Measurements from ENCODE around the gene GALNS.
"Not testable (repeated sequence)": the region's sequence is repeated elsewhere in the genome, so short reads cannot be mapped to it uniquely, and the experiment has no call there.

GALNS gene

GRCh38 chr16:88828711-88829110, 28.0 kb downstream of the GALNS start:
- no peak for DNase-seq
- in situ Hi-C loops (cut with HindIII; ENCODE audit: low pct_ligation_motif_present, low pct_unique_long_range_greater_than_20kb, low sequenced_read_pairs) = no loop called here

GRCh38 chr16:88827727-88828126, 29.0 kb downstream of the GALNS start:
- no peak for DNase-seq
- in situ Hi-C loops (cut with HindIII; ENCODE audit: low pct_ligation_motif_present, low pct_unique_long_range_greater_than_20kb, low sequenced_read_pairs) = no loop called here

DNA sequence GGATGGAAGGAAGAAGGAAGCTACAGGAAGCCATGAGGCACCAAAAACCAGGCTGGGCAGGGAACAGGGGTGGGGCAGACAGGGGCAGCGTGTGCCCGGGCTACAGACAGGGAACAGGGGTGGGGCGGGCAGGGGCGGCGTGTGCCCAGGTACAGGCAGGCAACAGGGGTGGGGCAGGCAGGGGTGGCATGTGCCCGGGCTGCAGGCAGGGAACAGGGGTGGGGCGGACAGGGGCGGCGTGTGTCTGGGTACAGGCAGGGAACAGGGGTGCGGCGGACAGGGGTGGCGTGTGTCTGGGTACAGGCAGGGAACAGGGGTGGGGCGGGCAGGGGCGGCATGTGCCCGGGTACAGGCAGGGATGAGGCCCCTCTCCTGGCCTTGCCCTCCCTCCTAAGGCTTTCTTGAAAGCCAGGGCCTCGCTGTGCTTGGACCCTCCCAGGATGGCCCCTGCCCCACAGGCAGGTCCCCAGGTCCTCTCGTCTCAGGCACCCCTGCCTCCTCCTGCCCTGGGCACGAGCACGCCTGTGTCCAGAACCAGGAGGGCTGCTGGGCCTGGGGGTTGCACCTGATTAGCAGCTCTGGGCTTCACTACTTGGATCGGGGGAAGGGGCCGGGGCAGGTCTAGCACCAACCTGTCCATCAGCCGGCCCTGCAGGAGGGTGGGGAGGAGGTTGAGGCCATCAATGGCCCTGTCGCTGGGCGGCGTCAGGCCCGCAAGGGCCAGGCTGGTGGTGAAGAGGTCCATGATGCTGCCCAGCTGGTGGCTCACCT, 30.5 kb downstream of the GALNS start:
- DNase-seq = no peak
- in situ Hi-C loops (cut with HindIII; ENCODE audit: low pct_ligation_motif_present, low pct_unique_long_range_greater_than_20kb, low sequenced_read_pairs) = no loop called here

- in situ Hi-C loops (cut with HindIII; ENCODE audit: low pct_ligation_motif_present, low pct_unique_long_range_greater_than_20kb, low sequenced_read_pairs) = no loop called here
- no peak for DNase-seq
Observed at GRCh38 chr16:88825146-88825545, 31.6 kb downstream of the GALNS start.

- in situ Hi-C loops (cut with HindIII; ENCODE audit: low pct_ligation_motif_present, low pct_unique_long_range_greater_than_20kb, low sequenced_read_pairs) = no loop called here
- DNase-seq = no peak
Observed at GRCh38 chr16:88824256-88825077, 32.3 kb downstream of the GALNS start.

DNA sequence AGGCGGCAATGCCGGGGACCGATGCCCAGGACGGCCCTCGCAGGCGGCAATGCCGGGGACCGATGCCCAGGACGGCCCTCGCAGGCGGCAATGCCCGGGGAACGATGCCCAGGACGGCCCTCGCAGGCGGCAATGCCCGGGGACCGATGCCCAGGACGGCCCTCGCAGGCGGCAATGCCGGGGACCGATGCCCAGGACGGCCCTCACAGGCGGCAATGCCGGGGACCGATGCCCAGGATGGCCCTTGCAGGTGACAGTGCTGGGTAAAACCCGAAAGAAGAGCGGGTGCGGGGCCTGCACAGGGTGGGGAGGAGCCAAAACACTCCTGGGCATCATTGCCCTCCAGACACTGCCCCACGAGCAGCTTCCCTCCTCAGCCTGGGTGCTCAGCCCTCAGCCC, 33.1 kb downstream of the GALNS start:
- DNase-seq; in situ Hi-C loops (cut with HindIII; ENCODE audit: low pct_ligation_motif_present, low pct_unique_long_range_greater_than_20kb, low sequenced_read_pairs): not testable (repeated sequence)

- in situ Hi-C loops (cut with HindIII; ENCODE audit: low pct_ligation_motif_present, low pct_unique_long_range_greater_than_20kb, low sequenced_read_pairs) = no loop called here
- no peak for DNase-seq
Observed at GRCh38 chr16:88822281-88823040, 34.3 kb downstream of the GALNS start.

DNA sequence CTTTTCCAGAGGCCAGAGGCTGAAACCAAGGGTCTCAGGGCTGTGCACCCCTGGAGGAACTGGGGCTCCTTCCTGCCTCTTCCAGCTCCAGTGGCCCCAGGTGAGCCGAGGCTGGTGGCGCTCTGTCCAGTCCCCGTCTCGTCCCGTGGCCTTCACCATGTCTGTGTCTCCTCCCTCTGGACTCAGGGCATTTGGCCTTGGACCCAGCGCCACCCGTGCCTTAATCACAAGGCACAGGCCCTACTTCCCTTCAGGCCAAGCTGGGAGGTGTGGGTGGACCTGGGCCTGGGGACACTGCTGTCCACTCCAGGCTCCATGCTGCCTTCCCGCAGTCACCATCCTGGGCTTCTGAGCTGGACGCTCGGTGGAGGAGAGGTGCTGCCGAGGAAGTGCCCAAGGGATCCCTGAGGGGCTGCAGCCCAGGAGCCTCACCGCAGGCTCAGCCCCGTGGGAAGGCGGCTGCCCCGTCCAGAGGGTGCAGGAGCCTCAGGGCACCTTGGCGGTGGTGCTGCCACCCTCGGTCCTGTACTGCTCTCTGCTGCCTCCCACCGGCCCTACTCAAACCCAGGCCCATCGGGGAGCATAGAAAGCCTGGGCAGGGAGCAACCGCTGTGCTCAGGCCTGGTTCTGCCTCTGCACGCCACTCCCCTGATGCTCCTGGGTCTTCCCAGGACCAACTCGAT, 35.4 kb downstream of the GALNS start:
- in situ Hi-C loops (cut with HindIII; ENCODE audit: low pct_ligation_motif_present, low pct_unique_long_range_greater_than_20kb, low sequenced_read_pairs) = no loop called here

DNA sequence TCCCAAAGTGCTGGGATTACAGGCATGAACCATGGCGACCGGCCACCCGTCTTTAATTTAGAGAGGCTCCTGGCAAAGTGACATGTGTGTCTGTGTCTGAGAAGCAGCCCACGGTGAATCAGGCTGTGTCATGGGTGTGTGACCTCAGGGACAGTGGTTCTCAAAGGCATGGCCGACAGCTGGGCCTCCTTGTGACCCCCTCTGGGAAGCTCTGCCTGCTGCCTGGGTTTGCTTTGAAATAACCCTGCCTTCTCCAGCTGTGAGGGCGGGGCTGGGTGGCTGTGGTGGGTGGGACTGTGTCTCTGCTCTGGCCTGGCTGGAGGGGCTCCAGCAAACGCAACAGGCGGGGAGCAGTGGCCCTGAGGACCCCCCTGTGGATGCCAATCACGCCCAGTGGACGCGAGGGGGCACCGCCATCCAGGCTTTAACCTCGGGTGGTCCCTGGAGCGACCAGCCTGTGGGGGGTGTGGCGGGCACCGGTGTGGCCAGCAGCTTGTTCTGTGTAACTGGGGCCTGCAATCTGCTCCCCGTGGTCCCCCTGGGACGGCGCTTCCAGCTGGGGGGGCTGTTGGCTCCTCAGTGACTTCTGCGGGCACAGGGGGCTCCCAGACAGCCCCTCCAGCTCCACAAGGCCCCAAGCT, 36.2 kb downstream of the GALNS start:
- in situ Hi-C loops (cut with HindIII; ENCODE audit: low pct_ligation_motif_present, low pct_unique_long_range_greater_than_20kb, low sequenced_read_pairs) = no loop called here
- DNase-seq = no peak

More for the DNA sequence above, 35.4 kb downstream of the GALNS start:
- no peak for DNase-seq

DNA sequence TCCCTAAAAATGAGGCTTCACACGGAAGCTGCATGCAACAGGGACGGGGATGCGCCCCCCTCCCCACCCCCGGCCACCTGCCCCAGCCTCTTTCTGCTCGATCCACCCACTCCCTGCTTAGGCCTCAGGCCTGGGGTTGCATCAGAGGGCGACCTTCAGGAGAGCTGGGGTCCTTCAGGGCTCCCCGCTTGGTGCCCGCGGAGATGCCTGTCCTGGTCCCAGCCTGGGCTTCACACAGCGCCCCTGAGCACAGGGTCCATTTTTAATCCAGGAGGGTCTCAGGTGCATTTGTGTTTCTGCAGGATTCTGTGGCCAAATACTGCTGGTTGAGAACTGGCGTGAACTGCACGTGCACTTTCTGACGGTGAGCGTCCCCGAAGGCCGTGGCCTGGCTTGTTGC, 37.6 kb downstream of the GALNS start:
- in situ Hi-C loops (cut with HindIII; ENCODE audit: low pct_ligation_motif_present, low pct_unique_long_range_greater_than_20kb, low sequenced_read_pairs) = no loop called here

GRCh38 chr16:88818575-88818874, 38.2 kb downstream of the GALNS start:
- in situ Hi-C loops (cut with HindIII; ENCODE audit: low pct_ligation_motif_present, low pct_unique_long_range_greater_than_20kb, low sequenced_read_pairs) = no loop called here
- no peak for DNase-seq

More for the DNA sequence above, 37.6 kb downstream of the GALNS start:
- DNase-seq = no peak

DNA sequence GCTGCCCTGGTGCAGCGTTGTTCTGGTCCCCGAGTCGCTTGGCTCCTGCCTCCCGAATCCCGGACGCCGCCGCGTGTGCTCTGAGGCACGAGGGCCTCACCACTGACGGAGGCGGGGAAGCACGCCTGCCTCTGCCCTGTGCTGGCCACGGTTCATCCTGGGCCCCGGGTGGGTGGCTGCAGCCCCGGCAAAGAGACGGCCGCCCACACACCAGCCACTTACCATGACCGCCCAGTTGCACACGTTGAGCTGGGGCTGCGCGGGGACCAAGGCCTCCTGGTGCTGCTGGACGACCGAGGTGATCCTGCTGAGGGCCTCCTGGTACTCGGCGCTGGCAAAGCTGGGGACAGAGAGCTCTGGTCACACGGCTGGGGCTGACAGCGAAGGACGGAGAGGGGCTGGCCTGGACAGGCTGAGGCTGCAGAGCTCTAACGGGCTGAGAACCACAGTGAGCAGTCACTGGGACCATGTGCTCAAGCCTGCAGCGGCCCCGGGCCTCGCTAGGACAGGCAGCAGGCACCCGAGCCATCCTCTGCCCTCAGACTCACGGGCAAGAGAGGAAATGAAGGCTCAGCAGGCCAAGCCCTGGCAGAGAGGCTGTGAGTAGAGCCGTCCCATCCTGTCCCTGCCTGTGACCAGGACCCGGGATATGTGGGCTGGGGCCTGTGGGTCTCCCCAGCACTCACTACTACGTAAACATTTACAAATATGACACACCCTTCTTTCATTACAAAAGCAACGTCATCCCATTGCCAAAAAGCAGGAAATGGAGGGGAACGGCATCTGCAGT, 38.8 kb downstream of the GALNS start:
- no peak for DNase-seq
- in situ Hi-C loops (cut with HindIII; ENCODE audit: low pct_ligation_motif_present, low pct_unique_long_range_greater_than_20kb, low sequenced_read_pairs) = no loop called here

GRCh38 chr16:88816736-88817535, 39.8 kb downstream of the GALNS start:
- in situ Hi-C loops (cut with HindIII; ENCODE audit: low pct_ligation_motif_present, low pct_unique_long_range_greater_than_20kb, low sequenced_read_pairs) = no loop called here
- no peak for DNase-seq

GRCh38 chr16:88815901-88816589, 40.7 kb downstream of the GALNS start:
- in situ Hi-C loops (cut with HindIII; ENCODE audit: low pct_ligation_motif_present, low pct_unique_long_range_greater_than_20kb, low sequenced_read_pairs) = no loop called here
- DNase-seq = peak; percentile 47

DNA sequence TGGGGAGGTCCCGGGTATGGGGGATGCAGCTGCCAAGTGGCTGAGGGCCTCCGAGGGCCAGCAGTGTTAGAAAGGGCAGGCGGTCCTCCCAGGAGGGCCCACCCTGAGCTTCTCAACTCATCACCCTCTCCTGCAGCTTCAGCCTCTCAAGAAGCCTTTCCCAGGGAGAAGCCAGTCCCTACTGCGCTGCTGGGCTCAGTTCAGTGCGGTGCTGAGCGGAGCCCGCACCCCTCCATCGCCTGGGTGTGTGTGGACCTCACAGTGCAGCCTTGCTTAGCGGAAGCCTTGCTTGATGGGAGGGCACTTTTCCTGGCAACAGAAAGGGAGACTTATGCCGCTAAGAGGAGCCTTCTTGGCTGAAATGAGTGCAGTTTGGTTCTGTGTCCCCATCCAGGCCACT, 41.5 kb downstream of the GALNS start:
- in situ Hi-C loops (cut with HindIII; ENCODE audit: low pct_ligation_motif_present, low pct_unique_long_range_greater_than_20kb, low sequenced_read_pairs) = no loop called here
- DNase-seq = no peak

DNA sequence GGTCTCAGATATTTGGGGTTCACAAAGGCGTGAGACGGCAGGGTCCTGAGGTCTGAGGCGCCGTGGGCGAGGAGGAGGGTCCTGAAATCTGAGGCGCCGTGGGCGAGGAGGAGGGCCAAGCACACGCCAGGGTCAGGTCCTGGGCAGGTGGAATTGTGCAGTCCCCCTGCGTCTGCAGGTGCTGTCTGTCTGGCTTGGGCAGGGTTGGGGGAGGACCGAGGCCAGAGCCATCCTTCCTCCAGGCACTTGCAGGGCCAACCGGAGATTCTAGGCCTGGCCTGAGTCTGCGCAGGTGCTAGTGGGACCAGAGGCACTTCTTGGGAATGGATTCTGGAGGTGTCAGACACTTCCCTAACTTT, 42.6 kb downstream of the GALNS start:
- in situ Hi-C loops (cut with HindIII; ENCODE audit: low pct_ligation_motif_present, low pct_unique_long_range_greater_than_20kb, low sequenced_read_pairs) = no loop called here
- no peak for DNase-seq
